ENCODE results near the gene PLCH2.

The PLCH2 gene

GRCh38 chr1:2459757-2460156, 16.3 kb upstream of the PLCH2 start:
- no peak for DNase-seq (ENCODE audit: low read depth)
- no peak overlapping the region for H3K4me3 ChIP-seq (ENCODE audit: low read depth, low read length)
- TF ChIP-seq CTCF (IDR thresholded peaks at IDR 0.05; ENCODE audit: low read depth, low read length, missing control alignments) = no peak

GRCh38 chr1:2460203-2460602, 15.9 kb upstream of the PLCH2 start:
- no peak overlapping the region for H3K4me3 ChIP-seq (ENCODE audit: low read depth, low read length)
- DNase-seq (ENCODE audit: low read depth) = no peak
- no peak for TF ChIP-seq CTCF (IDR thresholded peaks at IDR 0.05; ENCODE audit: low read depth, low read length, missing control alignments)

GRCh38 chr1:2460996-2461751, 14.9 kb upstream of the PLCH2 start:
- DNase-seq (ENCODE audit: low read depth) = no peak
- no peak overlapping the region for H3K4me3 ChIP-seq (ENCODE audit: low read depth, low read length)
- no peak for TF ChIP-seq CTCF (IDR thresholded peaks at IDR 0.05; ENCODE audit: low read depth, low read length, missing control alignments)

- H3K4me3 ChIP-seq (ENCODE audit: low read depth, low read length) = no peak overlapping the region
- no peak for TF ChIP-seq CTCF (IDR thresholded peaks at IDR 0.05; ENCODE audit: low read depth, low read length, missing control alignments)
- DNase-seq (ENCODE audit: low read depth) = no peak
Observed at GRCh38 chr1:2462819-2463218, 13.3 kb upstream of the PLCH2 start.

GRCh38 chr1:2463396-2463795, 12.7 kb upstream of the PLCH2 start:
- no peak overlapping the region for H3K4me3 ChIP-seq (ENCODE audit: low read depth, low read length)
- no peak for DNase-seq (ENCODE audit: low read depth)
- TF ChIP-seq CTCF (IDR thresholded peaks at IDR 0.05; ENCODE audit: low read depth, low read length, missing control alignments) = no peak

- DNase-seq (ENCODE audit: low read depth) = no peak
- no peak for TF ChIP-seq CTCF (IDR thresholded peaks at IDR 0.05; ENCODE audit: low read depth, low read length, missing control alignments)
- no peak overlapping the region for H3K4me3 ChIP-seq (ENCODE audit: low read depth, low read length)
Observed at GRCh38 chr1:2465371-2466269, 10.5 kb upstream of the PLCH2 start.
